ENCODE data around the gene CEACAM18.
"Not testable (repeated sequence)": the region's sequence is repeated elsewhere in the genome, so short reads cannot be mapped to it uniquely, and the experiment has no call there.

Gene CEACAM18

GRCh38 chr19:51461723-51462161 lies 16.6 kb upstream of the CEACAM18 start:
- no peak for TF ChIP-seq CTCF (IDR thresholded peaks at IDR 0.05; ENCODE audit: low read depth, low read length, missing control alignments)
- DNase-seq (ENCODE audit: low read depth): no peak
- no peak overlapping the region for H3K4me3 ChIP-seq (ENCODE audit: low read depth, low read length)

GRCh38 chr19:51462276-51462675 lies 16.1 kb upstream of the CEACAM18 start:
- no peak overlapping the region for H3K4me3 ChIP-seq (ENCODE audit: low read depth, low read length)
- no peak for DNase-seq (ENCODE audit: low read depth)
- no peak for TF ChIP-seq CTCF (IDR thresholded peaks at IDR 0.05; ENCODE audit: low read depth, low read length, missing control alignments)

GRCh38 chr19:51462681-51463080 lies 15.7 kb upstream of the CEACAM18 start:
- TF ChIP-seq CTCF (IDR thresholded peaks at IDR 0.05; ENCODE audit: low read depth, low read length, missing control alignments): no peak
- no peak overlapping the region for H3K4me3 ChIP-seq (ENCODE audit: low read depth, low read length)
- DNase-seq (ENCODE audit: low read depth): no peak

GRCh38 chr19:51463976-51464581 lies 14.3 kb upstream of the CEACAM18 start:
- H3K4me3 ChIP-seq (ENCODE audit: low read depth, low read length); DNase-seq (ENCODE audit: low read depth): not testable (repeated sequence)

- no peak for DNase-seq (ENCODE audit: low read depth)
- no peak for TF ChIP-seq CTCF (IDR thresholded peaks at IDR 0.05; ENCODE audit: low read depth, low read length, missing control alignments)
- H3K4me3 ChIP-seq (ENCODE audit: low read depth, low read length): no peak overlapping the region
These were observed 11.6 kb upstream of the CEACAM18 start for GRCh38 chr19:51466723-51467122.

- DNase-seq (ENCODE audit: low read depth): no peak
- H3K4me3 ChIP-seq (ENCODE audit: low read depth, low read length): no peak overlapping the region
These were observed 10.3 kb upstream of the CEACAM18 start for GRCh38 chr19:51467864-51468544.

GRCh38 chr19:51468545-51468920 lies 9.8 kb upstream of the CEACAM18 start:
- no peak for TF ChIP-seq CTCF (IDR thresholded peaks at IDR 0.05; ENCODE audit: low read depth, low read length, missing control alignments)
- no peak overlapping the region for H3K4me3 ChIP-seq (ENCODE audit: low read depth, low read length)
- DNase-seq (ENCODE audit: low read depth): no peak

More at GRCh38 chr19:51467864-51468544, 10.3 kb upstream of the CEACAM18 start:
- TF ChIP-seq CTCF (IDR thresholded peaks at IDR 0.05; ENCODE audit: low read depth, low read length, missing control alignments): no peak

Data from GM12864 (cell line).